ENCODE results near the gene GATA2.

The GATA2 gene

GRCh38 chr3:128487813-128488635 lies 5.0 kb downstream of the GATA2 start:
- no peak for DNase-seq

DNA sequence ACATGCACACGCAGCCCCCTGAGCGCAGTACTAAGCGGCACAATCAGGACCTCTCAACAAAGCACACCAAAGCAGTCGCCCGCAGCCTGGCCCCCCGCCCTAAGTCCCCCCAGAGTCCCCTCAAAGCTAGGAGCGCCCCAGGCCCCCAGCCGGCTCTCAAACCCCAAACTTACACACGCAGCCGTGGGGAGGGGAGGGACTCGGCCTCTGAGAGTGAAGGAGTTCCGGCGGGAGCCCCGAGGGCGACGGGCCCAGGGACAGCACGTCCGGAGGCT lies 5.5 kb downstream of the GATA2 start:
- DNase-seq = no peak

GRCh38 chr3:128486681-128487537 lies 6.1 kb downstream of the GATA2 start:
- no peak for DNase-seq

GRCh38 chr3:128486205-128486628 lies 6.8 kb downstream of the GATA2 start:
- no peak for DNase-seq

- DNase-seq = no peak
These were observed 7.5 kb downstream of the GATA2 start for GRCh38 chr3:128485282-128486204.

DNA sequence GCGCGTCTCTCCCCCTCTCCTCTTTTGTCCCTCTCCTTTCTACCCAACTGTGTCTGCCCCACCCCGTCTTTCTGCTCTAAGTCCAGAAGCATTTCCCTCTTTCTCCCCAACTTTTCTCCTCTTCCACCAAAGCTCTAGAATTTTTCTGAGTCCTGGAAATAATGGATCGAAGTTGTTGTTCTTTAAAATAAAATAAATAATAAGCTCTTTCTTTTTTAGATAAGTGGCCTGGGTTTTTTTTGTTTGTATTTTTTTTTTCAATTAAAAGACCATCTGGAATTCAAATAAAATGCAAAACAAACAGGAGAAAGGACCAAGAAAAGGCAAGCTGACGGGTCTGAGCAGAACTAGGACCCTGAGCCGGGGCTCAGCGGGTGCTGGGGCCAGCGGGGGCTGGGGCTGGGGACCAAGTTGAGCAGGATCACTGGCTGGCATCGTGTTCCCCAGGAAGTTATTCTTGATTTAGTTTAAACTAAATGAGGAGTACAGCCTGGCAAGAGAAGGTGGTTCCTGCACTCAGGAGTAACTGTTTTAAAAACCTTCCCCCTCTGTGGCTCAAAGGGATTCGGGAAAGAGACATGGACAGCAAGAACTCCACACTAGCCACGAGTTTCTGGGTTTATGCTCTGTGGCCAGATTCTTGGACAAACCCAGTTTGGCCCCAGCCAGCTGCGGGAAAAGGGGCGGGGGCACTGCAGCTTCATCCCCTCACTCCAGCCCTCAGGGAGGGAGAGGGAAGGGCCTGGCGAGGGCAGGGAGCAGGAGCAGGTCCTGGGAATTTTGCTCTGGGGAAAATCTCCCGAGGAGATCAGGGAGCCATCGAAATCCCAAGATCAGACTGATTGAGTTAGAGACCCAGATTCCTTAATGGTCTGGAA lies 8.4 kb downstream of the GATA2 start:
- DNase-seq = no peak

GRCh38 chr3:128483657-128484403 lies 9.2 kb downstream of the GATA2 start:
- DNase-seq = no peak

DNA sequence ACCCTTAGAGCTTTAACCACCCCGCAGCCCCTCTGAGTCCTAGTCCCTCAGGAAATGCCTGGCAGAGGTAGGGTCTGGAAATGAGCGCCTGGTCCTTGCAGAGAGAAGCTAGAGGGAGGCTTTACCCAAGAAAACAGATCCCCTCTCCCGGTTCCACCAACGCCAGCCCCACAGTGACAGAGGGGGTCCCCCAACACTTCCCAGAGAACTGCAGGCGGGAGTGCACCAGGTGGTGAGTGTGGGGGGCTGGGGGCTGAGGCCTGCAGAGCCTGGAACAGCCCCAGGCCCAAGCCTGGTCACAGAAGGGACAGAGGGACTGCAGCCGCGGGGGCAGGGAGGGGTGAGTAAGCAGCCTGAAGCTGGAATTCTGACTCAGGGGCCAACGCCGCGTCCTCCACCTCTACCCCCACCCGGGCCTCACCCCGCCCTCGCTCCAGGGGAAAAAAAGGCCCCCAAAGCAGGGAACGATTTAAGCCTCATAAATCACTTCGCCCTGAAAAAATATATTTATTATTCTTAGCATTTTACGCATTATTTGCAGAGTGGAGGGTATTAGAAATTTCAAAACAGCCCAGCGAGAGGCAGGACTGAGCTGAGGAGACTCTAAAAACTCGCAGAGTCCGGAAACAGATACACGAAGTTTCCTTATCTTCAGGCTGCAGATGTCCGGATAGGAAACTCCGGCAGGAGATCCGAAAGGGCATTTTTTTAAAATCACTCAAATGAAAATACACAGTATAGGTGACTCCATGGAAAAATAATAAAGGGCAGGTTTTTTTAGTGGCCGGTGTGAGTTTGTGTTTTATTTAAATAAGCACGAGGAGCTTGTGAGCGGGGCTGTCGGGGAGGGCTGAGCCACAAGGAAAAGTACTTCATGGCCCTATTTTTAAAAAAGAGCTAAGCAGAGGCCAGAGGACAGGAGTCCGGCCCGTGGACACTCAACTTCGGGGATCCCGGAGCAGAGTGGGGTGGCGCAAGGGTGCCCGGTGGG lies 10.0 kb downstream of the GATA2 start:
- DNase-seq = no peak

- DNase-seq = no peak
These were observed 10.8 kb downstream of the GATA2 start for GRCh38 chr3:128482175-128482574.

GRCh38 chr3:128481438-128481942 lies 11.5 kb downstream of the GATA2 start:
- no peak for DNase-seq

DNA sequence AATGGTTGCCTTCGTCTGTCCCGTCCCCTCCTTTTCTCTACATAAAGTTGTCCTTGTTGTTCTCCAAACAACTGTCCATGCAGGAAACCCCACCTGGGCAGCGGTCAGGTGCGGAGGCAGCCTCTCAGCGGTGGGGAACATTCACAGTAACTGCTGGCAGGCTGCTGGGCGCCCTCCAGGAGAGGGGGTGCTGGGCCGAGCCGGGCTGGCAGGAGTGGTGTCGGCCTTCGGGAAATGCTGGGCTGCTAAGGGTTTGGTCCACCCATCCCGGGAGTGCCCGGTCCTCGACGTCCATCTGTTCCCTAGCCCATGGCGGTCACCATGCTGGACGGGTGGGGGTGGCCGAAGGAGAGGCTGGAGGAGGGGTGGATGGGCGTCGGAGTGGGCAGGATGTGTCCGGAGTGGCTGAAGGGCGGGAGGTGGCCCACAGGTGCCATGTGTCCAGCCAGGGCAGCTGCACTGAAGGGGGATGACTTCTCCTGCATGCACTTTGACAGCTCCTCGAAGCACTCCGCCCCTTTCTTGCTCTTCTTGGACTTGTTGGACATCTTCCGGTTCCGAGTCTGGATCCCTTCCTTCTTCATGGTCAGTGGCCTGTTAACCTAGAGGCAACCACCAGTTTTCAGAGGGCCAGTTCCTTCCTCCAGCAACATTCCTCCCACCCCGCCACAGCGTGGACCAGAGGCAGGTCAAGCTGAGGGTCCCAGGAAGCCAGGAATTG lies 12.1 kb downstream of the GATA2 start:
- DNase-seq = no peak

DNA sequence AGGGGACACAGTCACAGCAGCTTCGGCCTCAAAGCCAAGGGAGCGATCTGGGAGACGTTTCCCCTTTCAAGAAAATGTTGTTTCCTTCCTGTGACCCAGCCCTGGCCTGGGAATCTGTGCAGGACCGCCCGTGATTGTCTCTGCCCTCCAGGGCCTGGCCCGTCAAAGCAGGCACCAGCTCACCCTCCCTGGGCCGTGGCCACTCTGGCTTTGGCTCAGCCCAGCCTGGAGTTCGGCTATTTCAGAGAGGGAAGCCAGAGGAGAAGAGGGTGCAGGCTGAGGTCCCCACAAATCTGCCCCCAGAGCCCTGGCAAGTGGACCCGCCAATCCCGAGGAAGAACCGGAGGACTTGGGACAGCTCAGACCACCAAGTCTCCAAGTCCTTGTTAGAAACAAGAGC lies 12.7 kb downstream of the GATA2 start:
- no peak for DNase-seq

- no peak for DNase-seq
These were observed 13.4 kb downstream of the GATA2 start for GRCh38 chr3:128479558-128480086.

DNA sequence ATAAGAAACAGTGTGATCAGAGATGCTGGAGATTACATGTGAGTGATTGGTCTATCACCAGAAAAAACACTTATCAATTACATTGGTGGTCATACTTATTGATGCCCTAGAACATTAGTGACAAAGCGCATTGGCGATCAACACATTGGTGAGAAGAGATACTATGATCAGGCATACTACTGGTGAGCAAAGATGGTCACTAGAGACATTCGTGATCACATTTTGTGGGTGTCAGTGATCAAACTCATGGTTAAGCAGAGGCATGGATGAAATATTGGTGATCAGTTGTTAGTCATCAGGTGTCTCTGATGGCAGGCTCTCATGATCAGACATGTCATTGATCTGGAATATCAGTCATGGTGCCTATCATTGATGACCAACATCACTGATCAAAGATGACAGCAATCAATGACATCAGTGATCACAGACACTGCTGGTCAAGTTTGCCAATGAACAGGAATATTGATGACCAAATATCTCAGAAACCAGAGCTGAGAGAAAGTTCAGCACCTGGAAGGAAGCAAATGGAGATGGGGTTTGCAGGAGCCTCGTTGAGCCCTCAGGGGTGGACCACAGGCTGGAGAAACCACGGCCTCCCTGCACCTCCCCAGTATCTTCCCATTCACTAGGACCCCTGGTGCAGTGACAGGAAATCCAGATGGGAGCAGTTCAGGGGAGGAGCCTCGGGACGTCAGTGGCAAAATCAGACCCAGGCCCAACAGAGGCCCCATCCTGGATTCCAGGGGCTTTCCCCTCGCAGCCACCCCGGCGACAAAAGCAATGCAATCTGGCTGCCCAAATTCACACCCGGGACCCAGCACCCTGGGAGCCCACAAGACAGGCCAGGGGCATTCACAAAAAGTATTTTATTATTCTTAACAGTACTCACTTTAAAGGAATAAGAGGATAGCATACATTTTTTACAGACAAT lies 14.2 kb downstream of the GATA2 start:
- no peak for DNase-seq

DNA sequence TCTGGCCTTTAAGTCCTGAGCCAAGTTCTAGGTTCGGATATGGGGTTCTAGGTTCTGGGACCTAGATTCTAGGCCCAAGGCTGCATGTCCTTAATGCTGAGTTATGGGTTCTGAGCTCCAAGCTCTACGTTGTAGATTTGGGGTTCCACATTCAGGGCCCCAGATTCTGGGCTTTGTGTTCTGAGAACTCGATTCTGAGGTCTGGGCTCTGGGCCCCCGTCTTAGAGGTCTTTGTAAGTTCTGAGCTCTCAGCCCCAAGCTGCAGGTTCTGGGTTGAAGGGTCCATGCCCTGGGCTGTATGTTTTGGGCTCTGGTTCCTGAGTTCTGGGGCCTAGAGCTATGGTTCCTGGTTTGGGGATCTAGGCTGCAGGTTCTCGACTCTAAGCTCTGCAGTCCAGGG lies 16.3 kb downstream of the GATA2 start:
- no peak for DNase-seq

- DNase-seq = no peak
These were observed 17.6 kb downstream of the GATA2 start for GRCh38 chr3:128475355-128475754.

- DNase-seq = no peak
These were observed 19.3 kb downstream of the GATA2 start for GRCh38 chr3:128473737-128474136.

DNA sequence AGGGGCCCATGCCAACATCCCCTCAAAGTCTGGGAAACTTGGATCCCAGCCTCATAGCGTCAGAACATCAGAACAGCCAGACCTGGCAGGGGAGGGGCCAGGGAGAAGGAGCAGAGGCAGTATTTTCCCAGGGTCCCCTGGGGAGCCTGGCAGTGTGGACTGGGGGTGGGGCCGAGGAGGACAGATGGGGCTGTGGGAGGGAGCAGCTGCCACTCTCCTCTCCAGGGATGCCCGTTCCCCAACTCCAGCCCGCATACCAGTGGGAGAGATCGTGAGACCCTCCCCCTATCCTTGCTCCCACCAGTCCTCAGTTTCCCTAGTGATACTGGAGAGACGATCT lies 19.9 kb downstream of the GATA2 start:
- no peak for DNase-seq

Measured in stimulated activated CD4-positive, alpha-beta T cell treated with anti-CD3 and anti-CD28 coated beads, Interleukin-1b, Interleukin-23, amount 100 ng/mL, for 48 hours (primary cell).